Thoracic aorta (tissue), 2 donors: ENCODE measurements around the gene ARPC5L. TPM values are rescaled to one million over a fixed set of nuclear protein-coding genes. Genes with fewer than 3 reads are reported as not detected.
"Not testable (repeated sequence)": the region's sequence is repeated elsewhere in the genome, so short reads cannot be mapped to it uniquely, and the experiment has no call there.

Experiments used
- ATAC-seq: fragments of 150-250 bp; one replicate; pipeline ENCODE4 v1.8.0; 2017; ENCODE audit warnings: low read depth; ENCODE audit not compliant: insufficient number of reproducible peaks, low FRiP score
- DNase-seq: peaks from one replicate; pipeline ENCODE4 v3.0.0-alpha.2; 2020; ENCODE audit warnings: low spot score
- H3K27ac ChIP-seq, 2 donors: fragments of 200-600 bp; sonication (generic); 1 replicate in 1 of 2; 2 replicates in 1 of 2; pipeline ENCODE4 v1.5.1; 2016; ENCODE audit warnings: mild to moderate bottlenecking in 2 of 2, moderate library complexity in 2 of 2
- H3K27me3 ChIP-seq: fragments of 200-600 bp; sonication (generic); replicated peaks from 2 replicates; pipeline ENCODE4 v1.6.0; 2016; ENCODE audit warnings: mild to moderate bottlenecking; ENCODE audit not compliant: insufficient read depth
- H3K36me3 ChIP-seq: fragments of 200-600 bp; sonication (generic); one replicate; pipeline ENCODE4 v1.5.1; 2016
- H3K4me1 ChIP-seq, 2 donors: fragments of 200-600 bp; sonication (generic); 1 replicate in 1 of 2; 2 replicates in 1 of 2; pipeline versions ENCODE4 v1.5.1 to v1.6.0; 2016; ENCODE audit warnings: low read depth in 2 of 2, mild to moderate bottlenecking in 1 of 2; ENCODE audit not compliant: control insufficient read depth in 1 of 2
- H3K4me3 ChIP-seq: fragments of 200-600 bp; sonication (generic); 2 replicates; pipeline ENCODE4 v1.5.1; 2016; ENCODE audit warnings: mild to moderate bottlenecking
- H3K9me3 ChIP-seq: fragments of 200-600 bp; sonication (generic); 2 replicates; pipeline ENCODE4 v1.5.1; 2016
- total RNA-seq, 2 donors: library from RNA; depleted of rRNA; stranded (reverse); fragments of >200 nt; gene quantifications; one replicate each; pipeline versions ENCODE4 v1.1.0 to v1.2.3, GENCODE V29; 2016
- TF ChIP-seq, protein P1 (sequence below): fragments of 200-600 bp; sonication (generic); IDR thresholded peaks from one replicate; pipeline ENCODE4 v1.5.1; 2019; ENCODE audit warnings: antibody characterized with exemption

ARPC5L gene
- total RNA-seq, 2 donors from 2014 or later = 14.1 to 22.8 TPM

GRCh38 chr9:124839612-124840299 lies 22.2 kb upstream of the ARPC5L start:
- H3K36me3 ChIP-seq = no peaks in the 10 kb centered on the region
- no peaks in the 10 kb centered on the region for H3K27me3 ChIP-seq
- H3K4me1 ChIP-seq = peaks cover 0 to 8% of the 10 kb centered on the region in 2 donors
- no peak for ATAC-seq
- H3K4me3 ChIP-seq = no peak overlapping the region
- no peak for DNase-seq
- no peak overlapping the region for H3K27ac ChIP-seq
- H3K9me3 ChIP-seq = no peaks in the 10 kb centered on the region
- TF ChIP-seq, protein P1, sequence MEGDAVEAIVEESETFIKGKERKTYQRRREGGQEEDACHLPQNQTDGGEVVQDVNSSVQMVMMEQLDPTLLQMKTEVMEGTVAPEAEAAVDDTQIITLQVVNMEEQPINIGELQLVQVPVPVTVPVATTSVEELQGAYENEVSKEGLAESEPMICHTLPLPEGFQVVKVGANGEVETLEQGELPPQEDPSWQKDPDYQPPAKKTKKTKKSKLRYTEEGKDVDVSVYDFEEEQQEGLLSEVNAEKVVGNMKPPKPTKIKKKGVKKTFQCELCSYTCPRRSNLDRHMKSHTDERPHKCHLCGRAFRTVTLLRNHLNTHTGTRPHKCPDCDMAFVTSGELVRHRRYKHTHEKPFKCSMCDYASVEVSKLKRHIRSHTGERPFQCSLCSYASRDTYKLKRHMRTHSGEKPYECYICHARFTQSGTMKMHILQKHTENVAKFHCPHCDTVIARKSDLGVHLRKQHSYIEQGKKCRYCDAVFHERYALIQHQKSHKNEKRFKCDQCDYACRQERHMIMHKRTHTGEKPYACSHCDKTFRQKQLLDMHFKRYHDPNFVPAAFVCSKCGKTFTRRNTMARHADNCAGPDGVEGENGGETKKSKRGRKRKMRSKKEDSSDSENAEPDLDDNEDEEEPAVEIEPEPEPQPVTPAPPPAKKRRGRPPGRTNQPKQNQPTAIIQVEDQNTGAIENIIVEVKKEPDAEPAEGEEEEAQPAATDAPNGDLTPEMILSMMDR = no peak

DNA sequence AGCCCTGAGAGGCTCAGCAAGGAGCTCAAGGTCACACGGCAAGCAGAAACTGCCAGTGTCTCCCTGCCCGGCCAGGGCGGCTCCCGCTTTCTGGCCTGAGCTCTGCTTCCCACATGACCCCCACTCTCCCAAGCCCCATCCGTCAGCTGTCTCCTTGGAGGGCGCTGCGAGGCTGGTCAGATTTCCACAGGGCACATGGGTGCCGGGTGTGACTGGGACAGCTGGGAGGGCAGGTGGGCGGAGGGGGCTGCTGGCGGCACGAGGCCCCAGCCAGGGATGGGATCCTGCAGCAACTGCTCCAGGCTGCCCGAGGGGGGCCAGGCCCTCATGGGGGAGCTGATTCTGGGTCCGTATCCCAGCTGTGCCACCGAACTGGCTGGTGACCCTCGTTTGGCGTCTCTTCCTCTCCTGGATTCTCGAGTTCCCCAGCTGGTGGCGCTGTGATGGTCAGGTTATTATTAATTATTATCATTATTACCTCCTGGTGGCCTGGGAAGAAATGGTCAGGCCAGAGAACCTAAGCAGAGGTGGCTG lies 21.6 kb upstream of the ARPC5L start:
- ATAC-seq = no peak
- no peaks in the 10 kb centered on the region for H3K27me3 ChIP-seq
- TF ChIP-seq, protein P1 = no peak
- DNase-seq = no peak
- no peak overlapping the region for H3K27ac ChIP-seq
- H3K4me1 ChIP-seq = peaks cover 0 to 2% of the 10 kb centered on the region in 2 donors
- no peaks in the 10 kb centered on the region for H3K36me3 ChIP-seq
- H3K9me3 ChIP-seq = no peaks in the 10 kb centered on the region
- H3K4me3 ChIP-seq = no peak overlapping the region

- DNase-seq = no peak
These were observed 20.7 kb upstream of the ARPC5L start for GRCh38 chr9:124841075-124841821.

GRCh38 chr9:124843456-124844034 lies 18.4 kb upstream of the ARPC5L start:
- no peaks in the 10 kb centered on the region for H3K4me1 ChIP-seq
- no peak for ATAC-seq
- DNase-seq = no peak
- TF ChIP-seq, protein P1 = no peak
- H3K27ac ChIP-seq = no peak overlapping the region
- no peaks in the 10 kb centered on the region for H3K27me3 ChIP-seq
- H3K9me3 ChIP-seq = no peaks in the 10 kb centered on the region
- H3K4me3 ChIP-seq = no peak overlapping the region
- no peaks in the 10 kb centered on the region for H3K36me3 ChIP-seq

More at GRCh38 chr9:124841075-124841821, 20.7 kb upstream of the ARPC5L start:
- TF ChIP-seq, protein P1 = no peak
- Histone ChIP-seq H3K4me3 (no peak overlapping the region), H3K27me3 (no peaks in the 10 kb centered on the region), H3K36me3 (no peaks in the 10 kb centered on the region), H3K27ac (no peak overlapping the region), H3K4me1 (no peaks in the 10 kb centered on the region), H3K9me3 (no peaks in the 10 kb centered on the region)
- ATAC-seq = no peak

- H3K4me1 ChIP-seq = no peaks in the 10 kb centered on the region
- DNase-seq (no peak), ATAC-seq (no peak)
- no peaks in the 10 kb centered on the region for H3K36me3 ChIP-seq
- no peak overlapping the region for H3K27ac ChIP-seq
- H3K27me3 ChIP-seq = no peaks in the 10 kb centered on the region
- no peaks in the 10 kb centered on the region for H3K9me3 ChIP-seq
- TF ChIP-seq, protein P1 = no peak
- H3K4me3 ChIP-seq = no peak overlapping the region
These were observed 17.6 kb upstream of the ARPC5L start for GRCh38 chr9:124844291-124844690.

GRCh38 chr9:124846467-124846866 lies 15.5 kb upstream of the ARPC5L start:
- DNase-seq, H3K27me3 ChIP-seq, H3K27ac ChIP-seq, H3K9me3 ChIP-seq, ATAC-seq, H3K36me3 ChIP-seq, H3K4me1 ChIP-seq, H3K4me3 ChIP-seq: not testable (repeated sequence)
